ENCODE results near the gene ACVR2A.

Gene ACVR2A

DNA sequence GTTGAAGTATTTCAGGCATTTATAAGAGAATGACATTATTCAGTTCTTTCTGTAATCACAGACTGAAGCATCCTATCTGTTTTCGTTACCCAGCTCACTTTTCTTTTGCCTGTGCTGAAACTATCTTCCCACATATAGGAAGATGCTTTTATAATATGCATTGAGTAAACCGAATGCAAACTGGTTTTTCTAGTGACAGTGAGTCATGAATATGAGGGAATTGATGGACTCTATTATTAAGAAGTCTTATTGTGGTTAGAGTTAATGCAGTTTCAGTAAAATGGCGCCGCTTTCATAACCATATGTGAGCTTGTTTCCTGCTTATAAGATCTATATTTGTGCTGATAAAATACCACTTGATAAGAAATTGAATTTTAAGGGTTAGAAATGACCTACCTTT is 59.2 kb downstream of the ACVR2A start:
- Histone ChIP-seq H3K27ac (ENCODE audit: low read length) (no peak overlapping the region), H3K27me3 (ENCODE audit: control insufficient read depth, insufficient read depth, low read length) (no peaks in the 10 kb centered on the region), H3K9me3 (ENCODE audit: control insufficient read depth, low read depth, low read length) (no peaks in the 10 kb centered on the region), H3K4me3 (ENCODE audit: low read length) (no peak overlapping the region), H3K4me1 (ENCODE audit: control insufficient read depth, low read depth, low read length) (no peaks in the 10 kb centered on the region), H3K9ac (ENCODE audit: low read length) (no peak overlapping the region), H3K36me3 (ENCODE audit: control insufficient read depth, low read depth, low read length) (peaks cover 7% of the 10 kb centered on the region)

DNA sequence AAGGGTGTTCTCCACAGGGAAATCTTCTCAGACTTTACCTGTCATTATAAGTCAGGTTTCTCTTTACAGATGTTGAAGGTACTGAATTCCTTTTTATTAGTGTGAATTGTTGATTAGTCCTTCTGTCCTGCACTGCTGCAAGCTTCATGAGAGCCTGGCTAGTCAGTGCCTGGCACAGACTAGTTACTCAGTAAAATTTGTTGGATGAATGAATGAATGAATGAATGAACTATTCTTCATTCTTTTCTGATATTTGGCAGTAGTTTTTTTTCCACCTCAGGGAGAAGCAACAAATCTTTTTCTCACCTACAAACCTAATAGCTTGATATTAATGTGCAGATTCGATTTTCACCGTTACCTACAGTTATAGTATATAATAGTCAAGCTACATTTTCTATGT is 64.3 kb downstream of the ACVR2A start:
- no peaks in the 10 kb centered on the region for H3K27me3 ChIP-seq (ENCODE audit: control insufficient read depth, insufficient read depth, low read length)
- H3K4me3 ChIP-seq (ENCODE audit: low read length): no peak overlapping the region
- no peaks in the 10 kb centered on the region for H3K4me1 ChIP-seq (ENCODE audit: control insufficient read depth, low read depth, low read length)
- H3K9me3 ChIP-seq (ENCODE audit: control insufficient read depth, low read depth, low read length): no peaks in the 10 kb centered on the region
- H3K9ac ChIP-seq (ENCODE audit: low read length): no peak overlapping the region
- no peaks in the 10 kb centered on the region for H3K36me3 ChIP-seq (ENCODE audit: control insufficient read depth, low read depth, low read length)
- no peak overlapping the region for H3K27ac ChIP-seq (ENCODE audit: low read length)

- H3K27me3 ChIP-seq (ENCODE audit: control insufficient read depth, insufficient read depth, low read length): no peaks in the 10 kb centered on the region
- H3K36me3 ChIP-seq (ENCODE audit: control insufficient read depth, low read depth, low read length): no peaks in the 10 kb centered on the region
- H3K27ac ChIP-seq (ENCODE audit: low read length): no peak overlapping the region
Measured at GRCh38 chr2:147910990-147911473, 66.2 kb downstream of the ACVR2A start.

DNA sequence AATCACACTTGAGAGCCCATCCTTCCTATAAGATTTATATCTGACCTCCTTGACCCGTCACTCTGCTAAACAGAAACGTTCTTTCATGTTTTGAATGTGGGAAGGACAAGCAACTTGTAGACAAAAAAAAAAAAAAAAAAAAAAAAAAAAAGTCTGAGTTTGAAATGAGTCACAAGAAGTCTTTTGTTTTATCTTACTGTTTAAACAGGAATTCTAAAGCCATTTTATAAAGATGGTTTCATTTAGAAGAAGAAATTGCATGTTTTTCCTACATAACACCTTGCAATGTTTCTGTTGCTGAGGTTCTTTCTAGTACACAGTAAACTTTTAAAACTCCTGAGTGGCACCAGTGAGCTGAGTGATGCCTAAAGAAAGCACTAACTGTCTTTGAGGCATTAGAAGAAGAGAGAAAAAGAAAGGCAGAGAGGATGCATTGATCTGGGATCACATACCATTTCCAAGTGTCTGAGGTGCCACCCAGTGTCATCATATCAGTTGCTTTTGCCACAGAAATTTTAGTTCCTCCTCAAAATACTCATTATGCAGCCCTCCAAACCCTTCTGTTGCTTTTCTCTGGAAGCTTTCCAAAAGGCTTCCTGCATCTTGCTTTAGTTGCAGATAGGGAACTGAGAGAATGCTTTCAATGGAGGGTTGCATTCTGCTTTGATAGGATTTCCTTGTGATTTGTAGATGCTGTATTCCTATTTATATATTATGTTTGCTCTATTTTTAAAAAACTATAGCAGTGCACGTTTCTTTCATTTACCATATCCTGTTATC is 69.1 kb downstream of the ACVR2A start:
- no peaks in the 10 kb centered on the region for H3K4me1 ChIP-seq (ENCODE audit: control insufficient read depth, low read depth, low read length)
- H3K27ac ChIP-seq (ENCODE audit: low read length): no peak overlapping the region
- H3K9me3 ChIP-seq (ENCODE audit: control insufficient read depth, low read depth, low read length): no peaks in the 10 kb centered on the region
- H3K27me3 ChIP-seq (ENCODE audit: control insufficient read depth, insufficient read depth, low read length): no peaks in the 10 kb centered on the region
- peaks cover 6% of the 10 kb centered on the region for H3K36me3 ChIP-seq (ENCODE audit: control insufficient read depth, low read depth, low read length)
- no peak overlapping the region for H3K4me3 ChIP-seq (ENCODE audit: low read length)
- no peak overlapping the region for H3K9ac ChIP-seq (ENCODE audit: low read length)

More at GRCh38 chr2:147910990-147911473, 66.2 kb downstream of the ACVR2A start:
- Histone ChIP-seq H3K9ac (ENCODE audit: low read length) (no peak overlapping the region), H3K9me3 (ENCODE audit: control insufficient read depth, low read depth, low read length) (no peaks in the 10 kb centered on the region), H3K4me1 (ENCODE audit: control insufficient read depth, low read depth, low read length) (no peaks in the 10 kb centered on the region), H3K4me3 (ENCODE audit: low read length) (no peak overlapping the region)

GRCh38 chr2:147916067-147916466 is 71.2 kb downstream of the ACVR2A start:
- Histone ChIP-seq H3K27me3 (ENCODE audit: control insufficient read depth, insufficient read depth, low read length) (no peaks in the 10 kb centered on the region), H3K9ac (ENCODE audit: low read length) (no peak overlapping the region), H3K4me1 (ENCODE audit: control insufficient read depth, low read depth, low read length) (no peaks in the 10 kb centered on the region), H3K9me3 (ENCODE audit: control insufficient read depth, low read depth, low read length) (no peaks in the 10 kb centered on the region), H3K27ac (ENCODE audit: low read length) (no peak overlapping the region), H3K36me3 (ENCODE audit: control insufficient read depth, low read depth, low read length) (peaks cover 6% of the 10 kb centered on the region), H3K4me3 (ENCODE audit: low read length) (no peak overlapping the region)

DNA sequence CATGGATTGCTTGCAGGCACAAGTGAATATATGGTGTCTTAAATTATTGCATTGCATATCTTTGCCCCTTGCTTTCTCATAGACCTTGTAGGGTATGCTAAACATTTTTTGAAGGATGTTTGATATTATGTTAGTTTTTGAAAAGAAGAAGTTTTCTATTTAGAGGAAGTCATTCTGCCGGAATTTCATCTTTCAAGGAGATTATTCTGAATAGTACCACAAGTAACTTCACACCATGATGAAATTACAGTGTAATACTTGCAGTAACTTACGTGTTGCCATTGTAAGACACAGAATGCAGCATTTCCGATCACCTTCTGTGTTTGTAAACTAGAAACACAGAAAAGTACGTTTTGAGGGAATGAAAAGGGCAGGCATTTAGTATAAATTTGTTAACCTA is 71.9 kb downstream of the ACVR2A start:
- Histone ChIP-seq H3K4me3 (ENCODE audit: low read length) (no peak overlapping the region), H3K9ac (ENCODE audit: low read length) (no peak overlapping the region), H3K27ac (ENCODE audit: low read length) (no peak overlapping the region), H3K27me3 (ENCODE audit: control insufficient read depth, insufficient read depth, low read length) (no peaks in the 10 kb centered on the region), H3K4me1 (ENCODE audit: control insufficient read depth, low read depth, low read length) (no peaks in the 10 kb centered on the region), H3K9me3 (ENCODE audit: control insufficient read depth, low read depth, low read length) (no peaks in the 10 kb centered on the region), H3K36me3 (ENCODE audit: control insufficient read depth, low read depth, low read length) (peaks cover 6% of the 10 kb centered on the region)

- Histone ChIP-seq H3K27me3 (ENCODE audit: control insufficient read depth, insufficient read depth, low read length) (no peaks in the 10 kb centered on the region), H3K4me3 (ENCODE audit: low read length) (no peak overlapping the region), H3K9ac (ENCODE audit: low read length) (no peak overlapping the region), H3K4me1 (ENCODE audit: control insufficient read depth, low read depth, low read length) (no peaks in the 10 kb centered on the region), H3K27ac (ENCODE audit: low read length) (no peak overlapping the region), H3K9me3 (ENCODE audit: control insufficient read depth, low read depth, low read length) (no peaks in the 10 kb centered on the region), H3K36me3 (ENCODE audit: control insufficient read depth, low read depth, low read length) (peaks cover 6% of the 10 kb centered on the region)
Measured at GRCh38 chr2:147917161-147917560, 72.3 kb downstream of the ACVR2A start.

GRCh38 chr2:147923846-147924245 is 79.0 kb downstream of the ACVR2A start:
- Histone ChIP-seq H3K9ac (ENCODE audit: low read length) (no peak overlapping the region), H3K27me3 (ENCODE audit: control insufficient read depth, insufficient read depth, low read length) (no peaks in the 10 kb centered on the region), H3K27ac (ENCODE audit: low read length) (no peak overlapping the region), H3K36me3 (ENCODE audit: control insufficient read depth, low read depth, low read length) (peaks cover 10% of the 10 kb centered on the region), H3K9me3 (ENCODE audit: control insufficient read depth, low read depth, low read length) (no peaks in the 10 kb centered on the region), H3K4me3 (ENCODE audit: low read length) (no peak overlapping the region), H3K4me1 (ENCODE audit: control insufficient read depth, low read depth, low read length) (no peaks in the 10 kb centered on the region)

GRCh38 chr2:147924647-147925046 is 79.8 kb downstream of the ACVR2A start:
- no peaks in the 10 kb centered on the region for H3K4me1 ChIP-seq (ENCODE audit: control insufficient read depth, low read depth, low read length)
- no peak overlapping the region for H3K27ac ChIP-seq (ENCODE audit: low read length)
- H3K4me3 ChIP-seq (ENCODE audit: low read length): no peak overlapping the region
- no peaks in the 10 kb centered on the region for H3K9me3 ChIP-seq (ENCODE audit: control insufficient read depth, low read depth, low read length)
- peaks cover 10% of the 10 kb centered on the region for H3K36me3 ChIP-seq (ENCODE audit: control insufficient read depth, low read depth, low read length)
- H3K9ac ChIP-seq (ENCODE audit: low read length): no peak overlapping the region
- H3K27me3 ChIP-seq (ENCODE audit: control insufficient read depth, insufficient read depth, low read length): no peaks in the 10 kb centered on the region

- Histone ChIP-seq H3K9me3 (ENCODE audit: control insufficient read depth, low read depth, low read length) (no peaks in the 10 kb centered on the region), H3K27me3 (ENCODE audit: control insufficient read depth, insufficient read depth, low read length) (no peaks in the 10 kb centered on the region), H3K36me3 (ENCODE audit: control insufficient read depth, low read depth, low read length) (peaks cover 10% of the 10 kb centered on the region), H3K4me3 (ENCODE audit: low read length) (no peak overlapping the region), H3K27ac (ENCODE audit: low read length) (no peak overlapping the region), H3K9ac (ENCODE audit: low read length) (no peak overlapping the region), H3K4me1 (ENCODE audit: control insufficient read depth, low read depth, low read length) (no peaks in the 10 kb centered on the region)
Measured at GRCh38 chr2:147925886-147926285, 81.1 kb downstream of the ACVR2A start.

DNA sequence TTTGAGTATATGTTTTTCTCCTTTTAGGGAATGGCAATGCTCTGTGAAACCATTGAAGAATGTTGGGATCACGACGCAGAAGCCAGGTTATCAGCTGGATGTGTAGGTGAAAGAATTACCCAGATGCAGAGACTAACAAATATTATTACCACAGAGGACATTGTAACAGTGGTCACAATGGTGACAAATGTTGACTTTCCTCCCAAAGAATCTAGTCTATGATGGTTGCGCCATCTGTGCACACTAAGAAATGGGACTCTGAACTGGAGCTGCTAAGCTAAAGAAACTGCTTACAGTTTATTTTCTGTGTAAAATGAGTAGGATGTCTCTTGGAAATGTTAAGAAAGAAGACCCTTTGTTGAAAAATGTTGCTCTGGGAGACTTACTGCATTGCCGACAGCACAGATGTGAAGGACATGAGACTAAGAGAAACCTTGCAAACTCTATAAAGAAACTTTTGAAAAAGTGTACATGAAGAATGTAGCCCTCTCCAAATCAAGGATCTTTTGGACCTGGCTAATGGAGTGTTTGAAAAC is 82.3 kb downstream of the ACVR2A start:
- no peak overlapping the region for H3K4me3 ChIP-seq (ENCODE audit: low read length)
- H3K36me3 ChIP-seq (ENCODE audit: control insufficient read depth, low read depth, low read length): peaks cover 10% of the 10 kb centered on the region
- no peaks in the 10 kb centered on the region for H3K27me3 ChIP-seq (ENCODE audit: control insufficient read depth, insufficient read depth, low read length)
- H3K4me1 ChIP-seq (ENCODE audit: control insufficient read depth, low read depth, low read length): no peaks in the 10 kb centered on the region
- H3K27ac ChIP-seq (ENCODE audit: low read length): no peak overlapping the region
- no peaks in the 10 kb centered on the region for H3K9me3 ChIP-seq (ENCODE audit: control insufficient read depth, low read depth, low read length)
- no peak overlapping the region for H3K9ac ChIP-seq (ENCODE audit: low read length)

DNA sequence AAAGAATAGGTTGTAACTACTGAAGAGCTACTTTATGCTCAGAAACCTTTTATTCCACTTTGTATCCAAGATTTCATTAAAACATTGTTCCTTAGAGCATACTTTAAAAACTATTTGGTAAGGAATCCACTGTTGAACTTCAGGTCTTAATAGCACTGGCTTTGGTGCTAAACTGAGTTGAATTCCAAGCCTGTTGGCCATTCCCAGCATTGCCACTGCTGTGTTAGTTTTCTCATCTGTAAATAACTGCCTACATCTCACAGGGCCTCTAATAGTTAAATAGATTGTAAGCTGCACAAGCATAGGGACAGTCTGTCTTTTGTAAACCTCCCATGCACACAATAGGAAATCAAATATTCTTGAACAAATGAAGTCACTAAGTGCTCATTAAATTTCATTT is 89.1 kb downstream of the ACVR2A start:
- Histone ChIP-seq H3K36me3 (ENCODE audit: control insufficient read depth, low read depth, low read length) (peaks cover 29% of the 10 kb centered on the region), H3K27ac (ENCODE audit: low read length) (no peak overlapping the region)

More for the DNA sequence above, 89.1 kb downstream of the ACVR2A start:
- Histone ChIP-seq H3K27me3 (ENCODE audit: control insufficient read depth, insufficient read depth, low read length) (no peaks in the 10 kb centered on the region), H3K9me3 (ENCODE audit: control insufficient read depth, low read depth, low read length) (no peaks in the 10 kb centered on the region), H3K4me1 (ENCODE audit: control insufficient read depth, low read depth, low read length) (no peaks in the 10 kb centered on the region), H3K9ac (ENCODE audit: low read length) (no peak overlapping the region), H3K4me3 (ENCODE audit: low read length) (no peak overlapping the region)

Data from iPS-18a (cell line).